Stimulated activated CD4-positive, alpha-beta T cell treated with anti-CD3 and anti-CD28 coated beads, Interleukin-1b, Interleukin-23, amount 100 ng/mL, for 1 hour (primary cell): ENCODE results near the gene SMG7.

ENCODE experiments used
- DNase-seq, 2 donors: peaks; one replicate each; pipeline ENCODE4 v3.0.0-alpha.2; 2020; ENCODE audit warnings: low read depth in 2 of 2

SMG7 gene

GRCh38 chr1:183562701-183563100 lies 90.4 kb downstream of the SMG7 start:
- DNase-seq, result no peak

DNA sequence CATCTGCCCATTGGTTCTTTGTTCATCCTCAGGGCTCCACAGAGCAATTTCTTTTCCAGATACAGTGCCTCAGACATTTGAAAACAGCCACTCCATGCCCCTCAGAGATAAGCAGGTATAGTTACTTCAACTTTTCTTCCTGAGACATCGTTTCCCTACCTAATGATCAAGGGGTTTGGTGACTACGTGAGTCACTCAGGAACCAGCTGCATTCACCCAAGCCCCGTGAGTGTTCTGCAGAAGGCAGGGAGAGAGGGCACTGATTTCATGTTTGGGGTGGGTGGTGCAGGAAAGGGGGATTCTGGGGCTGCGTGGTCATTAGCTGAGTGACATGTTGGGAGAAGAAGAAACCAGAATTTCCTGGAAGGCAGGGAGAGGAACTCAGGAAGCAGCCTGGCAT lies 93.0 kb downstream of the SMG7 start:
- DNase-seq, result no peak

DNA sequence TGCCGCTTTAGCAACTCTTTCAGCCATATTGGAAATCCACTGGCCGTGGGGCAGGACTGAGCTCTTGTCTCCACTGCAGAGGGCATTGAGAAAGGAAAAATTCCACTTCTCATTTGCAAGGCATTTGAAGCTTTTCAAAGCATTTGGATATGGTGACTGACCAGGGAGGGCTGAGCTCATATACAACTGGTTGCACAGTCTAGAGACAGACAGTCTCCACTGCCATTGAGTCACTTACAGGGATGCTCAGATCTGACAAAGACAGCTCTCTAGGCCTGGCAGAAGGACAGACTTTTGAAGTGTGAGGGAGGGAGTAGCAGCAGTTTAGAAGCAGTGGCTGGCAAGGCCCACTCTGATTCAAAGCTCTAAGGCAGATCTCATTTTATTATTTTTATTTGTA lies 93.7 kb downstream of the SMG7 start:
- DNase-seq, result no peak

- DNase-seq, result no peak
Measured at GRCh38 chr1:183567584-183567983, 95.3 kb downstream of the SMG7 start.

DNA sequence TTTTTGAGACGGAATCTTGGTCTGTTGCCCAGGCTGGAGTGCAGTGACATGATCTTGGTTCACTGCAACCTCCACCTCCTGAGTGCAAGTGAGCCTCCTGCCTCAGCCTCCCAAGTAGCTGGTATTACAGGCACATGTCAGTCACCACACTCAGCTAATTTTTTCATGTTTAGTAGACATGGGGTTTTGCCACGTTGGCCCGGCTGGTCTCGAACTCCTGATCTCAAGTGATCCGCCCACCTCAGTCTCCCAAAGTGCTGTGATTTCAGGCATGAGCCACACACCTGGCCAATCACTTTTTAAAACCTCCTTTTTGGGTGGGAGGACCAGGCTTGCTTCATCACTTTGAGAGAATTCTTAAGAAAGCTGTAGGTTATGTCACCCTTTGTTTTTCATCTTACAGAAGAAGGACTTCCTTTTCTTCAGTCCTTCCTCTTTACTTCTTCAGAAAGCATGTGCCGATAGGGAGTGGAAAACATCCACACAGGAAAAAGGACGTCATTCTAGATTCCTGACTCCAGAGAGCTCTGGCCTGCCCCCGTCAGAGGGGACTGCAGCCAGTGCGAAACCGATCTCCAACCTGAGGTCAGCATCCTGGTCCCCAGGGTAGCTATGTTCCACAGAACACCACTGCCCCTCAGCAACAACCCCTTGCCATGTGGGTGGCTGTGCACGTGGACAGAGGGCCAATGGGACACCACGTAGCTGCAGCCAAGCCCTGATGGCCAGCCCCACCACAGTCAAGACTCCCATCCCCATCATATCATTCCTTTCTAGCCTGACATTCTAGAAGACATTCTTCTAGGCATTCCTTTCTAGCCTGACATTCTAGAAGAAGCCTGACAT lies 96.1 kb downstream of the SMG7 start:
- no peak for DNase-seq

GRCh38 chr1:183569141-183569540 lies 96.8 kb downstream of the SMG7 start:
- no peak for DNase-seq

DNA sequence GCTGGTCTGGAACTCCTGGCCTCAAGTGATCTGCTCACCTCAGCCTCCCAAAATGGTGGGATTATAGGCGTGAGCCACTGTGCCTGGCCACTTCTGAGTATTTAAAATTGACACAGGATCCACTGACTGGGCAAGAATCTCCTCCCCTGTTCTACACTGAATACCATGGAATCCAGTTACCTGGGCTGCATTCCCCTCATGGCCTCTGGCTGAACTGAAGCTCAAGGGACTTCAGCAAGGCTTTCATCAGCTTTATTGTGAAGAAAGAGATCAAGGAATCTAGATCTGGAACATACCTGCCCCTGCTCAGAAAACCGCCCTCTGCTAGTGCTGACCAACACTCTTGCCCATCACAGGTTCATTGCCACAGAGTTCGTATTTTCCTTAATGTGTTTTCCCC lies 97.5 kb downstream of the SMG7 start:
- DNase-seq, result no peak

GRCh38 chr1:183570451-183570850 lies 98.2 kb downstream of the SMG7 start:
- no peak for DNase-seq

GRCh38 chr1:183571678-183572268 lies 99.5 kb downstream of the SMG7 start:
- DNase-seq, result no peak

- no peak for DNase-seq
Measured at GRCh38 chr1:183572721-183573120, 100.4 kb downstream of the SMG7 start.

- no peak for DNase-seq
Measured at GRCh38 chr1:183575606-183576005, 103.3 kb downstream of the SMG7 start.

DNA sequence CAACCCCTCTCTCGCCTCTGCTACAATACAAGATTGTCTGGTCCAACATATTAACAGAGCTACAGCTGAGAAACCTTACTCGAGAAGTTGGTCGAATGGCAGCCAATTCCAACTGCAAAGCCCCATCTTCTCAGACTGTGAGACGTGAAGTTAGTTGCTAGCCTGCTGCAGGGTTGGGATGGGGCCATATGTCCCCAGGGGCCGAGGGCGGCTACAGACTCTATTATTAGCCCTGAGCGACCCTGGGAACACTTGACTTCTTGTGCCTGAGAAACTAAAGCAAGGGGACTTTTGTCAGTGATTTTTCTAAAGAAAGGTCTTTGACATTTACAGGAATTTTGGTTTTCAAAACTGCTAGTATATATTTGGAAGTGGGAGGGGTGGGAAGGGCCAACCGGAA lies 104.2 kb downstream of the SMG7 start:
- no peak for DNase-seq

GRCh38 chr1:183577897-183578465 lies 105.7 kb downstream of the SMG7 start:
- DNase-seq, result no peak

DNA sequence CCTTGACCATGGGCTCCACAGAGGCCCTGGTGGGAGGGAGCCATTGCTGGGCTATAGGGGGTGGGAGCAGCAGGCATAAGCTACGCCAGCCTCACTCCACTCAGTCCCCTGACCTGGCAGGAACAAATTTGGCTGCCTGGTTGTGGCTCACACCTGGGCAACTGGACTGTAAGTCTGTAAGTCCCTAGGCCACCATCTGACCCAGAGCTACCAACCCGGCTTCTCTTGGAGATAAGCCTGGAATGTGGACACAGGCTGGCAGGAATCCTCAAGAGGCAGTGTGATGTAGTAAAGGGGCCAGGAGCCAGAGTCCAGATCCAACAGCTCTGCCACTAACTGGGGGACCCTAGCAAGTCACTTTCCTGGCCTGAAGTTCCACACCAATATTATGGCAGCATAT lies 106.6 kb downstream of the SMG7 start:
- no peak for DNase-seq

DNA sequence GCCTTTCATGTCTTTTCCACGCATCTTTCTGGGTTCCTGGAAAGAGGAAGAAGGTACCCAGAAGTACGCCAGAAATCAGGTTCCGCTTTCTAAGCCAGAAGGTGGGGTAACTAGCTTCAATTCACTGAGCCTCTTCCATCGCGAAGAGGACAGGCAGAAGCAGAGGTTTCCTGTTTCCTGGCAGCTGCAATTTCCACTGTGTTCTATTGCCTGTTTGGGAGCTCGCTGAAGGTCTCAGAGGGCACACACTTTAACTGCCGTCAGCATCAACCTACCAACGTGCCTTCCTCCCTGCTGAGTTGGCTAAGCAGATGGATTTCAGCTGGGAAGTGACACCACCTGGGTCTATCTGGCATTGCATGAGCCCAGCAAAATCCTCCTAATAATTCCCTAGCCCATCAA lies 108.0 kb downstream of the SMG7 start:
- no peak for DNase-seq

DNA sequence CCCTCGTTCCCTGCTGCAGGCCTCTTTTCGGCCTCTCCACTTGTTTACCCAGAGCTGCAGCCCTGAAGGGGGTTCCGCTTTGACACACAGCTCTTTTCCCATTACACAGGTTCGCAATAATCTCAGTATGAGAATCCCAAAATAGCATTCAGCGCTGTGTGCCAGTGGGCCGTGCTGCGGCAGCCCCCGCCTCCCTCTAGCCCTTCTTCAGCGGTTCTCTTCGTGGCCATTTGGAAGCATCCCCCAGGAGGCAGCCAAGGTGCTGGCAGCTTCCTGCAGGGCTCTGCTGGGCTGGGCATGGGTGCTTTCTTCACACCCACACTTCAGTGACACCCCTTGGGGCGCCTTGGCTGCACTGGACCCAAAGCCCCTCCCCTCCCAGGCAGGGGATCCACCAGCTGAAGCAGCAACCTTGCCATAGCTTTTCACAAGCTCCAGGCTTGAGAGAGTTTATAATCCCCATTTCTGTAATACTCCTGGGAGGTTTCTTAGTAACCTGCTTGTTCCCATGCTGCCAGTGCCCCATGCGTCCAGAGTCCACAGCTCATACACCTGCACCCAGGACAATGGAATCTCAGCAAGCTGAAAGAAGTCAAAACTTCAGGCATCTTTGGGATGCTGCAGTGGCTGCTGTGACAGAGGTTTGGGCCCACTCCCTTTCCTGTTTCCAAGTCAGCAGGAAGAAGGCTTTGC lies 109.9 kb downstream of the SMG7 start:
- no peak for DNase-seq

DNA sequence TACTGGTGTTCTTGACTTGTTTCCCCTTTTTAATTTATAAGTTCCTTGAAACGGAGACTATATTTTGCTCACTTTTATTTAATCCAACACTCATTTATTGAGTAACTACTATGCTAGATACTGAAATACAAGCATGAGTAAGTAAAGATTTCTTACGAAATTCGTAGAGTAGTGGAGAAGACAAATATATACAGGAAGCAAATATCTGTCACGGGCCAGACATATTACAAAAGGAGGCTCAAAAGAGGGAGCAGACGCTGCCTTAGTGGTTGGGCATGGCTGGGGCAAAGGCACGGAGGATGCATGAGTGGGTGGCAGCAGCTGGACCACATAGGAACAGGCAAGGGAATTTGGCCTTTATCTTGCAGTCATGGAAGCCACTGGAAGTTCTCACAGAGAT lies 111.2 kb downstream of the SMG7 start:
- DNase-seq, result no peak

- no peak for DNase-seq
Measured at GRCh38 chr1:183584147-183584546, 111.8 kb downstream of the SMG7 start.

DNA sequence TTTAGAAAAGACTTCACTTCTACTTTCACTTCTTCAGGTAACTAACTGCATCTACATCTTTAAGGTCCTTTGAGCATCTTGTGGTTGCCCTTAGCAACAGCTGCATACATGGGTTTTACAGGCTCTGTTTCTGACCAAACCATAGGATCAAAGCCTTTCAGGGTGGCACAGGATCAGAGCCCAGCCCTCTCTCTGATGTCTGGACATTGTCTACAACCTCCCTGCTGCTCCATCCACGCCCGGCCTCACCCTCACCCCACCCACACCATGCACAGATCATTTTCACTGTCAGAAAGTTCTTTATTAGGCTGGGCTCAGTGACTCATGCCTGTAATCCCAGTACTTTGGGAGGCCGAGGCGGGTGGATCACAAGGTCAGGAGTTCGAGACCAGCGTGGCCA lies 112.7 kb downstream of the SMG7 start:
- no peak for DNase-seq

DNA sequence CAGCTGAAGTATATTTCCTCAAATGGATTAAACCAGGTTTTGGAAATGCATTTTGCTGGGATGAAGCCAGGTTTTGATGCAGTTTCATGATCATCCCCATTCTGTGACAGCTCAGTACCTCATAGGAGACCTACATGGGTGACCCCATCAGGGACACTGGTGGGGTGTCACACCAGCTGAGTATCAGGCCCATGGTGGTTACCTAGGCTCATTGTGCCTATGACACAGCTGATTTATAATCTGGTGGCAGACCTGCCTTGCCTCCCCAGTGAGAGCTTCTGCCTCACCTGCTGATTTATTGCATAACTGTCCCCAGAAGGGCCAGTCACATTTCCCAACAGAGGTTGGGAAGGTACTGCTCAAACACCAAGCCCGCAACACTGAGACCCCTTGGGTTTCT lies 114.2 kb downstream of the SMG7 start:
- no peak for DNase-seq

GRCh38 chr1:183586926-183587325 lies 114.6 kb downstream of the SMG7 start:
- no peak for DNase-seq

DNA sequence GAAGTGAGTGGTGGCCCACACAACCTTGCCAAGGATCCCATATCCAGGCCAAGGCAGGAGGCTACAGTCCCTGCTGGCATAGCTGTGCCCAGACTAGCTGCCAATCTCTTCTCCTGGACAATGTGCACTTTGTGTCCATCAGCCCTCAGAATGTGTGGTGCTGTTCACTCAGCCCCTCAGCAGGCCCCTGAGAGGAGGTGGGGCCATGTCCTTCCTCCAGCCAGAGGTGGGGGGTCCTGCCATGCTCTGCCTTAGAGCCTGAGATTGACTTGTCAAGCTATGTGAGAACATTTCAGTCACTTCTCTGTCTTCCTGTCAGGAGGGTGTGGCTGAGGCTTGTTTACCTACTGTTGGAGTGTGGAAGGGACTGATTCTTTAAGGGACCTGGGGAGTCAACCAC lies 116.5 kb downstream of the SMG7 start:
- DNase-seq, result no peak

- no peak for DNase-seq
Measured at GRCh38 chr1:183589384-183589783, 117.1 kb downstream of the SMG7 start.
